ENCODE data around the gene SMG6. TPM values are rescaled to one million over a fixed set of nuclear protein-coding genes. Genes with fewer than 3 reads are reported as not detected.

SMG6 gene
- total RNA-seq, 1 donor from 2014 or later = 47.7 TPM

DNA sequence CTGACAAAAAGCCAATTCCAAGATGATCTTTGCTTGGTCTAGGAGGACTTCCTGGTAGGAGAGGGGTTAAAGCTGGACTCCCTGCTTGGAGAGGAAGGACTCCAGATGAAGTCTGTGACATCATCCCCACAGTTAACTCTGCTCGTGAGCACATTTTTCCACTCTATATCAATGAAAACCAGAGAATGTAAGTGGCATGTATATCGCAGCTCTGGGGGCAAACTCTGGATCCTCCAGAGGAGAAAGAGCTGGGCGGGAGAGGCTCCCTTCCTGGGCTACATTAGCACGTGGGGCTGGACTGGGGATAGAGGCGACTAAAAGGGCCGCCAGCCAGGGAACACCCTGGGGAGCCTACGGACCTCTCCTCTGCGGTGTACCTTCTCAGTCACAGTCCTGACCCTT, 214.6 kb downstream of the SMG6 start:
- H3K4me3 Mint-ChIP-seq (ENCODE audit: low read depth) = no peak overlapping the region
- peaks cover 3% of the 10 kb centered on the region for H3K36me3 Mint-ChIP-seq (ENCODE audit: insufficient read depth)
- TF ChIP-seq, protein P1, sequence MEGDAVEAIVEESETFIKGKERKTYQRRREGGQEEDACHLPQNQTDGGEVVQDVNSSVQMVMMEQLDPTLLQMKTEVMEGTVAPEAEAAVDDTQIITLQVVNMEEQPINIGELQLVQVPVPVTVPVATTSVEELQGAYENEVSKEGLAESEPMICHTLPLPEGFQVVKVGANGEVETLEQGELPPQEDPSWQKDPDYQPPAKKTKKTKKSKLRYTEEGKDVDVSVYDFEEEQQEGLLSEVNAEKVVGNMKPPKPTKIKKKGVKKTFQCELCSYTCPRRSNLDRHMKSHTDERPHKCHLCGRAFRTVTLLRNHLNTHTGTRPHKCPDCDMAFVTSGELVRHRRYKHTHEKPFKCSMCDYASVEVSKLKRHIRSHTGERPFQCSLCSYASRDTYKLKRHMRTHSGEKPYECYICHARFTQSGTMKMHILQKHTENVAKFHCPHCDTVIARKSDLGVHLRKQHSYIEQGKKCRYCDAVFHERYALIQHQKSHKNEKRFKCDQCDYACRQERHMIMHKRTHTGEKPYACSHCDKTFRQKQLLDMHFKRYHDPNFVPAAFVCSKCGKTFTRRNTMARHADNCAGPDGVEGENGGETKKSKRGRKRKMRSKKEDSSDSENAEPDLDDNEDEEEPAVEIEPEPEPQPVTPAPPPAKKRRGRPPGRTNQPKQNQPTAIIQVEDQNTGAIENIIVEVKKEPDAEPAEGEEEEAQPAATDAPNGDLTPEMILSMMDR (IDR thresholded peaks at IDR 0.05; ENCODE audit: unreplicated experiment) = no peak
- H3K4me1 Mint-ChIP-seq (ENCODE audit: low read depth) = peaks cover 19% of the 10 kb centered on the region
- H3K9me3 Mint-ChIP-seq (ENCODE audit: low read depth) = no peaks in the 10 kb centered on the region
- H3K27ac Mint-ChIP-seq = no peak overlapping the region
- no peak for DNase-seq (ENCODE audit: low spot score, unreplicated experiment)
- no peaks in the 10 kb centered on the region for H3K27me3 Mint-ChIP-seq

DNA sequence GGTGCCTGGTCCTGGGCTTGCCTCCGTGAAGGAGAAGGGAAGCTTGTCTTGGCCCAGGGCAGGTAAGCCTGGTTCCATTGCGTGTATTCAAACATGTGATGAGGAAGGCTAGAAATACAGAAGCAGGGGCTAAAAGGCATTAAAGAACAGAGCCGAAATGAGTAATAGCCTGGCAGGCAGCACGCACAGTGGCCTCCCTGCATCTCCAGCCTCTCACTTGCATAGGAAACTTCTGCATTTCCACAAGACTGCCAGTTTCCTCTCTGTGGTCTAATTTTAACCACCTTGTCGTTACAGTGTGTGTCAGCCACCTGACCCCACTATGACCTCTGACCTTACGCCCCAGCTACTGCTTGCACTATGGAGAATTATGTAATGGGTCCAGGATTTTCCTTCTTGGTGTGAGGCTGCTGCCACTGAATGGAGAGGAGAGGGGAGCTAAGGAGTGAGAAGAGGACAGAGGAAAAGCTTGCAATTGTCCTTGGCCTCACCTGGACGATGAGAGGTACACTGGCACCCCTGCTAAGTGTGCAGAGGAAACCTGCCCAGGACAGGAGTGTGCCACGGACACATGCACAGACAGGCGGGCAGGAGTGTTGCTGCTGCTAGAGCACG, 215.9 kb downstream of the SMG6 start:
- TF ChIP-seq, protein P1 (IDR thresholded peaks at IDR 0.05; ENCODE audit: unreplicated experiment) = no peak
- no peak for DNase-seq (ENCODE audit: low spot score, unreplicated experiment)
- Mint-ChIP-seq H3K9me3 (ENCODE audit: low read depth) (no peaks in the 10 kb centered on the region), H3K36me3 (ENCODE audit: insufficient read depth) (peaks cover 1% of the 10 kb centered on the region), H3K27ac (no peak overlapping the region), H3K4me1 (ENCODE audit: low read depth) (peaks cover 25% of the 10 kb centered on the region), H3K27me3 (no peaks in the 10 kb centered on the region), H3K4me3 (ENCODE audit: low read depth) (no peak overlapping the region)

DNA sequence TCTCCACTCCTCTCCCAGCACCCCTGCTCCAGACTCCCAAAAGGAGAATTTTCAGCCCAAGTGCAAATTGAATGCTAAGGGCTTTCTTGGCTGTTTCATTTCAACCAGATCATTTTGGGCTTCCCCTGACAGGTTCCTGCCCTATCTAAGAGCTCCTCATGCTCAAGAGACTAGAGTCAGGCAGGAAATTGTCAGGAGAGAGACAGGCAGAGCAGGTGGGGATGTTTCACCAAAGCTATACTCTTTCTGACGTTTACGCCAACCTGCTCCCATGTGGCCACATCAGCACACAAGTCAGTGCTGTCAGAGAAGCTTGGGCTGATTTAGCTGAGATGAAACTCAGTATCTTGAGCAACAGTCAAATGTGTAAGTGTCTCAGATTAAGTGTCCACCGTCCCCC, 217.3 kb downstream of the SMG6 start:
- peaks cover 5% of the 10 kb centered on the region for H3K36me3 Mint-ChIP-seq (ENCODE audit: insufficient read depth)
- no peaks in the 10 kb centered on the region for H3K9me3 Mint-ChIP-seq (ENCODE audit: low read depth)
- no peak for DNase-seq (ENCODE audit: low spot score, unreplicated experiment)
- no peak overlapping the region for H3K27ac Mint-ChIP-seq
- H3K4me3 Mint-ChIP-seq (ENCODE audit: low read depth) = no peak overlapping the region
- H3K4me1 Mint-ChIP-seq (ENCODE audit: low read depth) = peaks cover 23% of the 10 kb centered on the region
- H3K27me3 Mint-ChIP-seq = no peaks in the 10 kb centered on the region
- TF ChIP-seq, protein P1 (IDR thresholded peaks at IDR 0.05; ENCODE audit: unreplicated experiment) = no peak

DNA sequence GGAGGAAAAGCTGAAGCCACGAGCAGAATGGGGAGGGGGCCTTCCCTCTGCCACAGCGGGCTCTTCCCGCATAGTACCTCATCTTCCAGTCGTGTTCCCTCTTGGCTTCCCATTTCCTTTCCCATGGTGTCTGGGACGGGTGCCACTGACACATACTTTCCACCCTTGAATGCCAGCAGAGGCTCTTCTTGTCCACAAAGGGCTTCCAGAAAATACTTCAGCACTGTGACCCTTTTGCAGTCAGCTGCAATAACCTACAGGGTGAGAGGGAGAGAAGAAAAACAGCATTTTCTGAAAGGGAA, 218.0 kb downstream of the SMG6 start:
- Mint-ChIP-seq H3K36me3 (ENCODE audit: insufficient read depth) (peaks cover 5% of the 10 kb centered on the region), H3K4me3 (ENCODE audit: low read depth) (no peak overlapping the region), H3K9me3 (ENCODE audit: low read depth) (no peaks in the 10 kb centered on the region), H3K4me1 (ENCODE audit: low read depth) (peaks cover 22% of the 10 kb centered on the region), H3K27ac (no peak overlapping the region), H3K27me3 (no peaks in the 10 kb centered on the region)
- DNase-seq (ENCODE audit: low spot score, unreplicated experiment) = no peak
- TF ChIP-seq, protein P1 (IDR thresholded peaks at IDR 0.05; ENCODE audit: unreplicated experiment) = no peak

DNA sequence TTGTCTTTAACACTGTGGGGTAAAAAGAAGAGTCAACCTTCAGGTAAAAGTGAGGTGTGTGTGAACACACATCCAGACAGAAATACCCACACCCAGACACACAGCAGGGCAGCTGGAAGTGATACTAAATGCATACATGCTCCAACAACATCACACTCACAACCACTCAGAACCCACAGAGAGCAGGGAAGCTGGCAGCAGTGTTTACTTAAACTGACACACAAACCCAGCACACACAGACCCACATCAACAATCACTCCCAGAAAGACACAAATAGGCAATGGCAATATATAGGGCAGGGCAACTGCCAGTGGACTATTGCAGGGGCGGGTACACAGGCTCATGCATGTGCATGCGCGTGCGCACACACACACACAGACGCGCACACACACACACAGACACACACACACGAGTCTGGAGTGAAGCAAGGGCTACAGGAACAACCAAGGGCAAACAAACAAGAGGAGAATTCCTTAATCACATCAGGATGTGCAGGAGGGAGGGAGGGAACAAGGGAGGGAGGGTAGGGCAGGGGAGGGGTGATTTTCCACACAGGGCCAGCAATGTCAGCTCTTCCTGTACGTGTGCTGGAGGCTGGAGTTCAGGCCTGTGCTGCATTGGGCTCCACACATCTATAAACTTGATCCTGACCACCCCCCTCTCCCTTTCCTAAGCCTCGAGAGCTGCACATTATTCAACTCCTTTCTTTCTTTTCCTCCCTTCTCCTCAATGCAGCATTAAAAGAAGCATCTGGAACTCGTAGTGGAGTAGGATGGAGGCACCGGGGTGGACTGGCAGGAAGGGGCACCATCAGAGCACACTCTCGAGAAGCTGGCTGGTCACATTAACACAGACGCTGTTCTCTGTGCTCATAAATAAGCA, 218.6 kb downstream of the SMG6 start:
- H3K27me3 Mint-ChIP-seq = no peaks in the 10 kb centered on the region
- peaks cover 22% of the 10 kb centered on the region for H3K4me1 Mint-ChIP-seq (ENCODE audit: low read depth)
- DNase-seq (ENCODE audit: low spot score, unreplicated experiment) = no peak
- peaks cover 6% of the 10 kb centered on the region for H3K36me3 Mint-ChIP-seq (ENCODE audit: insufficient read depth)
- TF ChIP-seq, protein P1 (IDR thresholded peaks at IDR 0.05; ENCODE audit: unreplicated experiment) = no peak
- H3K4me3 Mint-ChIP-seq (ENCODE audit: low read depth) = no peak overlapping the region
- no peak overlapping the region for H3K27ac Mint-ChIP-seq
- no peaks in the 10 kb centered on the region for H3K9me3 Mint-ChIP-seq (ENCODE audit: low read depth)
